Type B pancreatic cell (in vitro differentiated cells): ENCODE measurements around the gene HPS1. TPM values are rescaled to one million over a fixed set of nuclear protein-coding genes. Genes with fewer than 3 reads are reported as not detected.

ENCODE experiments used
- DNase-seq: peaks from one replicate; pipeline ENCODE4 v3.0.0; 2021; ENCODE audit warnings: mixed read lengths; ENCODE audit not compliant: unreplicated experiment; ENCODE audit errors: extremely low spot score
- H3K27ac Mint-ChIP-seq: 2 replicates; pipeline ENCODE4 v1.8.0; 2021; ENCODE audit warnings: mild to moderate bottlenecking, mixed read lengths
- H3K27me3 Mint-ChIP-seq: 2 replicates; pipeline ENCODE4 v1.8.0; 2021; ENCODE audit warnings: mixed read lengths
- H3K36me3 Mint-ChIP-seq: 2 replicates; pipeline ENCODE4 v1.8.0; 2021; ENCODE audit warnings: mixed read lengths
- H3K4me1 Mint-ChIP-seq: one replicate; pipeline ENCODE4 v1.8.0; 2021; ENCODE audit warnings: mixed read lengths; ENCODE audit not compliant: unreplicated experiment
- H3K4me3 Mint-ChIP-seq: 2 replicates; pipeline ENCODE4 v1.8.0; 2021; ENCODE audit warnings: mild to moderate bottlenecking, mixed read lengths
- H3K9me3 Mint-ChIP-seq: 2 replicates; pipeline ENCODE4 v1.8.0; 2021; ENCODE audit warnings: mixed read lengths
- long read RNA-seq: library from polyadenylated mRNA; unstranded; transcript quantifications from one replicate; pipeline ENCODE4 v2.0.0, GENCODE V29; 2020
- total RNA-seq: library from RNA; stranded (reverse); gene quantifications from 2 replicates; pipeline ENCODE4 v1.2.1, GENCODE V29; 2021; ENCODE audit warnings: low replicate concordance
- TF ChIP-seq, protein P1 (sequence below): fragments of 200-600 bp; sonication (generic); conservative IDR thresholded peaks from 2 replicates; pipeline ENCODE4 v1.5.0; 2021; ENCODE audit warnings: antibody characterized with exemption, mild to moderate bottlenecking

The HPS1 gene
- 60.5 and 72.4 TPM in 2 replicates for total RNA-seq
- long read RNA-seq, transcript HPS1-207 (4 exons, 922 nt) = major isoform, 17 of 84 reads
- long read RNA-seq, transcript HPS1-201 (20 exons, 3,703 nt) = minor isoform, 13 of 84 reads
- long read RNA-seq, partial matches to known transcripts = 23 of 84 reads
- long read RNA-seq, other reads (novel, unspliced or antisense) = 29 of 84 reads

DNA sequence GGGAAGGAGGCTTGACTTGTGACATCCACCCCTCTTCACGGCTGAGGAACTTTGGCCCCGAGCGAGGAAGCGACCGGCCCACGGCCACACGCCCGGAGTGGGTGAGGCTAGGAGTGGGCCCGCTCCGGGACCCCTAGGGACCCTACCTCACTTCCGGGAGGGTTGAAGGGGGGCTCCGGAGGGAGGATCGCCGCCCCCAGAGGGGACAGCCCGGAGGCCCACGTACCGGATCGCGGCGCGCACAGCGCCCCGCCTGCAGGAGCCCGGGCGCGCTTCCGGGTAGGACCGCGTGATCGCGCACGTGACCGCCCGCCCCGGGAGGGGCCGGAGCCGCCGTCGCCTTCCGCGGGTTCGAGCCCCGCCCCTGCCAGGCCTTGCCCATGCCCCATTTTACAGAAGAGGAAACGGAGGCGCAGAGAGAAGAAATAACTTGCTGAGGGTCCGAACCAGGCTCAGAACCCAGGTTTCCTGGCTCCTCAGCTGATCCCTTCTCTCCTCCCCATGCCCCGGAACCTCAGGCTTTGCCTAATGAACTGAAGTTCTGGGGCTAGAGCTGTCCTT, at the start of gene HPS1:
HPS1 (minus strand) TSS at position 275 of the 561 bp plus-strand sequence. CDS start 3,695 bp downstream, outside the sequence.
- peaks cover 6% of the 10 kb centered on the region for H3K4me1 Mint-ChIP-seq
- TF ChIP-seq, protein P1, sequence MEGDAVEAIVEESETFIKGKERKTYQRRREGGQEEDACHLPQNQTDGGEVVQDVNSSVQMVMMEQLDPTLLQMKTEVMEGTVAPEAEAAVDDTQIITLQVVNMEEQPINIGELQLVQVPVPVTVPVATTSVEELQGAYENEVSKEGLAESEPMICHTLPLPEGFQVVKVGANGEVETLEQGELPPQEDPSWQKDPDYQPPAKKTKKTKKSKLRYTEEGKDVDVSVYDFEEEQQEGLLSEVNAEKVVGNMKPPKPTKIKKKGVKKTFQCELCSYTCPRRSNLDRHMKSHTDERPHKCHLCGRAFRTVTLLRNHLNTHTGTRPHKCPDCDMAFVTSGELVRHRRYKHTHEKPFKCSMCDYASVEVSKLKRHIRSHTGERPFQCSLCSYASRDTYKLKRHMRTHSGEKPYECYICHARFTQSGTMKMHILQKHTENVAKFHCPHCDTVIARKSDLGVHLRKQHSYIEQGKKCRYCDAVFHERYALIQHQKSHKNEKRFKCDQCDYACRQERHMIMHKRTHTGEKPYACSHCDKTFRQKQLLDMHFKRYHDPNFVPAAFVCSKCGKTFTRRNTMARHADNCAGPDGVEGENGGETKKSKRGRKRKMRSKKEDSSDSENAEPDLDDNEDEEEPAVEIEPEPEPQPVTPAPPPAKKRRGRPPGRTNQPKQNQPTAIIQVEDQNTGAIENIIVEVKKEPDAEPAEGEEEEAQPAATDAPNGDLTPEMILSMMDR = peak; percentile 14
- peak; percentile 83 for DNase-seq
- H3K27me3 Mint-ChIP-seq = no peaks in the 10 kb centered on the region
- H3K36me3 Mint-ChIP-seq = peaks cover 18% of the 10 kb centered on the region
- H3K4me3 Mint-ChIP-seq = peak within 1 kb of the TSS; percentile 86
- no peaks in the 10 kb centered on the region for H3K9me3 Mint-ChIP-seq
- H3K27ac Mint-ChIP-seq = peak within 1 kb of the TSS; percentile 78

DNA sequence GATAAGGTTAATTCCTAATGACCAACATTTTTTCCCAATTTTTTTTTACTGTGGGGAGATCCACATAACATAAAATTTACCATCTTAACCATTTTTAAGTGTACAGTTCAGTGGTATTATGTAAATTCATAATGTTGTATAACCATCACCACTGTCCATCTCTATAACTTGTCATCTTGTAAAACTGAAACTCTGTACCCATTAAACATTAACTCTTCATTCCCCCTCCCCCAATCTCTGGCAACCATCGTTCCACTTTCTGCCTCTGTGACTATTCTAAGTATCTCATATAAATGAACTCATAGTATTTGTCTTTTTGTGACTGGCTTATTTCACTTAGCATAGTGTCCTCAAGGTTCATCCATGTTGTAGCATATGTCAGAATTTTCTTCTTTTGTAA, 46.0 kb upstream of the HPS1 start:
- H3K9me3 Mint-ChIP-seq = peaks cover 6% of the 10 kb centered on the region
- H3K27ac Mint-ChIP-seq = no peak overlapping the region
- TF ChIP-seq, protein P1 = no peak
- no peak for DNase-seq
- H3K27me3 Mint-ChIP-seq = no peaks in the 10 kb centered on the region
- H3K36me3 Mint-ChIP-seq = no peaks in the 10 kb centered on the region
- no peaks in the 10 kb centered on the region for H3K4me1 Mint-ChIP-seq
- H3K4me3 Mint-ChIP-seq = no peak overlapping the region

DNA sequence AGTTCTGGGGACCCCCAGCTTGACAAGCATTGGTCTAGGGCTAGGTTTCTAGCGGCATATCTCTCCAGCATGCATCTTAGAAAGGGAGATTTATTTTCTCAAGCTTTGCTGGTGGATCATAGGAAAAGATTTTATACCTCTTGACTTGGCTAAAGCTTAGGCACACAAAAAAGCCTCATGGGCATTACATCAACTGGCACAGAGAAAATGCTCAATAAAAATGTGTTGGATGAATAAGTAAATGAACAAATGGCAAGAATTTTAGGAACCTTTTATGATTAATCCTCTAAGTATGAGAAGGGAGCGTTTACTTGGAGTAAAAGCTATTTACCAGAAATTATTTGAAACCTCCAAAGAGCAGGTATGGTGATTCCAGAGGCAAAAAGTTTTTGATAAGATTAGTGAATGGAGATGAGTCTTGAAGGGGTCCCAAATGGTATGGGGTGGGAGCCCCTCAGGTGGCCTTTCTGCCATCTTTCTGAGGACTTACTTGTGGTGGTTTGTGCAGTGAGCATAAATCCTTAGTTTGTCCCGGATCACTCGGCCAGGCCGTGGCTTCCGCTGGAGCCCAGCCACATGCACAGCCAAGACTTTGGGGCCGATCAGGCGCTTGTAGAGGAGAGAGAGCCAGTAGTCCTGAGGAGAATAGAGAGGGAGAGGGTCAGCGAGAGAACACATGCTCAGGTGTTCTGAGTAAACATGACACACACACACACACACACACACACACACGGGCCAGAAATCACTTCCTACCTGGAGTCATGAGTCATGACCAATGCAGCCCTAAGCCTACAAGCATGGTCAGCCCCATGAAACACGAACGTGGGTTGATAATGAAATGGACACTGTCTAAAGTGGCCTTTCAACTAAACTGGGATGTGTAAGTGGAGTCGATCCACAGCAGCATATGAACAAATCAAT, 43.1 kb upstream of the HPS1 start:
- Mint-ChIP-seq H3K27me3 (no peaks in the 10 kb centered on the region), H3K27ac (no peak overlapping the region), H3K9me3 (peaks cover 3% of the 10 kb centered on the region), H3K4me1 (peaks cover 13% of the 10 kb centered on the region), H3K36me3 (no peaks in the 10 kb centered on the region), H3K4me3 (no peak overlapping the region)
- no peak for DNase-seq
- TF ChIP-seq, protein P1 = no peak

DNA sequence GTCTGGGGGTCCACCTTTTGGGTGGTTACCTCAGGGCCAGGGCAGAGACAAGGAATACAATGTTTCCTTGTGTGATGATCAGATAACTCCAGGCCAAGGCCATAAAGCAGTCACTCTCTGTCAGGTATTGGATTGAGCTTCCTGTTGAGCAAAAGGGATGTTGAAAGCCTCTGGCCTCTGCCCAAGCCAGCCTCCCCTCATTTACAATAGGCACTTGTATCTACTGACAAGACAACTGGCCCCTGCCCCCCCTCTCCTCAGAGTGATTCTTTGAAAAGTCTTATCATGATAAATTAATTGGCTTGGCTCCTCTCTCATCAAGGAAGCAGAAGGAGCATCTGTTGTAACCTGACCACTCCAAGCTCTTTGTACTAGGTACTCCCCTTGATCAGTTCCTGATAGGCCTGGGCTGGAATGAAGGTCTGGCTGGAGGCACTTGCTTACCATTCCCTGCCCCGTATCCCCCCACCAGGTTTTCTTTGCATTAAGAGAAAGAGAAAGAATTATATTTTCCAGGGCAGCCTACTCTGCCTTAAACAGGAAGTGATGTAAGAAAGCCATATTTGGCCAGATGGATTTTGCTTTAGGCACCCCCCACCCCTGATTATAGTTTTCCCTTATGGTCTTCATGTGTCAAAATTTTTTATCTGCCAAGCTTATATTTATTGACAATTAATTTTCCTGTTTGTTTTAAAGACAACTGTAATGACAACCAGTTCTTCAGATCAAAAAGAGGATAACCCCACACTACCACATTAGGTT, 42.1 kb upstream of the HPS1 start:
- no peak for DNase-seq
- no peak overlapping the region for H3K27ac Mint-ChIP-seq
- H3K36me3 Mint-ChIP-seq = no peaks in the 10 kb centered on the region
- TF ChIP-seq, protein P1 = no peak
- peaks cover 3% of the 10 kb centered on the region for H3K9me3 Mint-ChIP-seq
- H3K27me3 Mint-ChIP-seq = no peaks in the 10 kb centered on the region
- H3K4me3 Mint-ChIP-seq = no peak overlapping the region
- H3K4me1 Mint-ChIP-seq = peaks cover 15% of the 10 kb centered on the region

DNA sequence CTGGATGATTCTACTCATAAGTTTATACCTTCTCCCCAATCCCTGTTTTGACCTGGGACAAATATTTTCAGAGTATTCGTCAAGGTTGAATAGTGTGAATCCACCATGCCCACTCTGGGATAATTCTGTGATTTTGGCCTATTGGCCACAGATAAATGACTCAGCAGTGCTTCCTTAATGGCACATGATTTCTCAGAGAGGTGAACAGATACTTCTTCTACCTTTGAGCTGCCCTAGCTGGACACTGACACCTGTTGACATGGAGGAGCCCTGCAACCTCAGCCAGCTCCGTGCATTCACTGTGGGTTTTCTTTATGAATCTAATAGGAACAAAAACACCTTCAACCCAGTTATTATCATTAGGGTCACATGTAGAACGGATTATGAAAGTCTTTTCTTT, 40.9 kb upstream of the HPS1 start:
- TF ChIP-seq, protein P1 = no peak
- no peak for DNase-seq
- Mint-ChIP-seq H3K27me3 (no peaks in the 10 kb centered on the region), H3K4me3 (no peak overlapping the region), H3K36me3 (no peaks in the 10 kb centered on the region), H3K9me3 (peaks cover 3% of the 10 kb centered on the region), H3K4me1 (peaks cover 15% of the 10 kb centered on the region), H3K27ac (no peak overlapping the region)
